Urothelium cell line (cell line): ENCODE measurements around the gene ACYP2.
"Not testable (repeated sequence)": the region's sequence is repeated elsewhere in the genome, so short reads cannot be mapped to it uniquely, and the experiment has no call there.

ENCODE experiments used
- DNase-seq: peaks from one replicate; pipeline ENCODE4 v3.0.0; 2011; ENCODE audit warnings: low spot score, mixed read lengths
- FAIRE-seq: peaks from 2 replicates; lab custom pipeline; 2011; peaks lifted over from hg19 to GRCh38; lab: Jason Lieb, UNC

Gene ACYP2

GRCh38 chr2:54115284-54116137 is at the start of gene ACYP2:
Gene ACYP2, plus strand, starts transcription at chr2:54115615.
- DNase-seq (peak; percentile 98), FAIRE-seq (peak; percentile 93)

- FAIRE-seq = no peak
- DNase-seq = no peak
Measured at GRCh38 chr2:54065891-54066290, 49.5 kb upstream of the ACYP2 start.

- DNase-seq (no peak), FAIRE-seq (no peak)
Measured at GRCh38 chr2:54067851-54068375, 47.5 kb upstream of the ACYP2 start.

GRCh38 chr2:54072483-54072882 is 42.9 kb upstream of the ACYP2 start:
- not testable (repeated sequence) for FAIRE-seq, DNase-seq

GRCh38 chr2:54073796-54074195 is 41.6 kb upstream of the ACYP2 start:
- DNase-seq = no peak
- no peak for FAIRE-seq

GRCh38 chr2:54074606-54075341 is 40.6 kb upstream of the ACYP2 start:
- DNase-seq = peak; percentile 53
- peak; percentile 74 for FAIRE-seq

- FAIRE-seq (no peak), DNase-seq (no peak)
Measured at GRCh38 chr2:54076586-54076985, 38.8 kb upstream of the ACYP2 start.

GRCh38 chr2:54077088-54077900 is 38.1 kb upstream of the ACYP2 start:
- DNase-seq (no peak), FAIRE-seq (peak; percentile 74)

GRCh38 chr2:54079331-54079730 is 36.1 kb upstream of the ACYP2 start:
- DNase-seq (no peak), FAIRE-seq (no peak)

- DNase-seq = no peak
- no peak for FAIRE-seq
Measured at GRCh38 chr2:54081574-54081973, 33.8 kb upstream of the ACYP2 start.

- FAIRE-seq = no peak
- no peak for DNase-seq
Measured at GRCh38 chr2:54083021-54083420, 32.4 kb upstream of the ACYP2 start.

GRCh38 chr2:54083445-54083844 is 32.0 kb upstream of the ACYP2 start:
- no peak for DNase-seq
- FAIRE-seq = no peak

- FAIRE-seq (no peak), DNase-seq (no peak)
Measured at GRCh38 chr2:54084600-54084999, 30.8 kb upstream of the ACYP2 start.

- FAIRE-seq (no peak), DNase-seq (no peak)
Measured at GRCh38 chr2:54085069-54085468, 30.3 kb upstream of the ACYP2 start.

- no peak for DNase-seq
- FAIRE-seq = no peak
Measured at GRCh38 chr2:54086157-54086556, 29.3 kb upstream of the ACYP2 start.

- DNase-seq (no peak), FAIRE-seq (no peak)
Measured at GRCh38 chr2:54088191-54088634, 27.2 kb upstream of the ACYP2 start.

GRCh38 chr2:54088719-54089118 is 26.7 kb upstream of the ACYP2 start:
- DNase-seq (no peak), FAIRE-seq (no peak)

GRCh38 chr2:54090521-54091117 is 24.8 kb upstream of the ACYP2 start:
- no peak for FAIRE-seq
- DNase-seq = no peak

GRCh38 chr2:54092940-54093339 is 22.5 kb upstream of the ACYP2 start:
- DNase-seq (no peak), FAIRE-seq (no peak)

GRCh38 chr2:54095406-54095805 is 20.0 kb upstream of the ACYP2 start:
- FAIRE-seq, DNase-seq: not testable (repeated sequence)
